K562 (cell line): Measurements from ENCODE around the gene USP38. TPM values are rescaled to one million over a fixed set of nuclear protein-coding genes. Genes with fewer than 3 reads are reported as not detected.

Source experiments
- ATAC-seq: fragments of 200-7000 bp; cut with Tn5 transposase; 3 replicates; pipeline ENCODE4 v1.9.1; 2020; ENCODE audit warnings: moderate library complexity
- BruUV-seq: library from RNA; stranded (reverse); fragments of 400-500 nt; replicated peaks from 2 replicates; lab custom pipeline; 2021; lab: Mats Ljungman, UMichigan
- CTCF ChIA-PET: fragments of 300-600 bp; formaldehyde crosslinking; extraction: SDS; loops from one replicate; lab custom pipeline; 2021; ENCODE audit warnings: low intra/inter-chr PET ratio; lab: Yijun Ruan, JAX
- POLR2A ChIA-PET: fragments of 300-600, 350-650 bp; sonication (Branson Sonifier 250); formaldehyde crosslinking; extraction: SDS; loops from one replicate; lab custom pipeline; 2021; ENCODE audit warnings: antibody characterized with exemption, inconsistent platforms; lab: Yijun Ruan, JAX
- DNase-seq, 4 experiments: peaks; one replicate each; pipeline versions ENCODE4 v3.0.0 to v3.0.0-alpha.2; 2011 to 2018; ENCODE audit warnings: low spot score in 3 of 4, mixed read lengths in 3 of 4; ENCODE audit errors: extremely low read depth in 1 of 4
- FAIRE-seq: peaks from 2 replicates; lab custom pipeline; 2011; peaks lifted over from hg19 to GRCh38; lab: Jason Lieb, UNC
- H2AFZ ChIP-seq: 2 replicates; pipeline ENCODE4 v1.6.0; 2011; ENCODE audit warnings: low read depth, low read length, control low read depth, inconsistent platforms
- H3K27ac ChIP-seq: fragments of 200-600 bp; 3 replicates; pipeline ENCODE4 v1.8.0; 2011; ENCODE audit warnings: low read depth, mild to moderate bottlenecking, control low read depth, inconsistent platforms, low read length, moderate library complexity, mixed read lengths; ENCODE audit errors: extremely low read depth
- H3K27me3 ChIP-seq, 2 experiments: fragments of 300-600 bp in 1 of 2; 2 replicates in 1 of 2; 3 replicates in 1 of 2; pipeline versions ENCODE4 v1.6.0 to v1.8.0; 2011; ENCODE audit warnings: inconsistent platforms in 2 of 2, low read length in 2 of 2, mild to moderate bottlenecking in 1 of 2, mixed read lengths in 1 of 2, moderate library complexity in 1 of 2; ENCODE audit not compliant: control insufficient read depth in 2 of 2, insufficient read depth in 2 of 2
- H3K36me3 ChIP-seq: fragments of 300-600 bp; 3 replicates; pipeline ENCODE4 v1.8.0; 2011; ENCODE audit warnings: mild to moderate bottlenecking, low read length, inconsistent platforms; ENCODE audit not compliant: control insufficient read depth, insufficient read depth
- H3K4me1 ChIP-seq, 2 experiments: fragments of 200-600 bp in 1 of 2; replicated peaks in 1 of 2; 2 replicates in 1 of 2; 3 replicates in 1 of 2; pipeline versions ENCODE4 v1.5.1 to v1.8.0; 2011; ENCODE audit warnings: inconsistent platforms in 2 of 2, low read length in 2 of 2, mild to moderate bottlenecking in 1 of 2, mixed read lengths in 1 of 2, moderate library complexity in 1 of 2; ENCODE audit not compliant: control insufficient read depth in 2 of 2, insufficient read depth in 2 of 2
- H3K4me2 ChIP-seq: 2 replicates; pipeline ENCODE4 v1.6.1; 2011; ENCODE audit warnings: low read length, control low read depth, inconsistent platforms, mixed read lengths; ENCODE audit not compliant: insufficient read depth
- H3K4me3 ChIP-seq: fragments of 200-600 bp; sonication (generic), shearing (Covaris generic); 2 replicates; pipeline ENCODE4 v1.5.1; 2016; ENCODE audit warnings: control low read depth, inconsistent platforms
- H3K79me2 ChIP-seq: fragments of 200-600 bp; 3 replicates; pipeline ENCODE4 v1.8.0; 2011; ENCODE audit warnings: low read length, inconsistent platforms; ENCODE audit not compliant: control insufficient read depth, insufficient read depth
- H3K9ac ChIP-seq, 2 experiments: 2 replicates each; pipeline versions ENCODE4 v1.6.0 to v1.6.1; 2011; ENCODE audit warnings: low read depth in 2 of 2, low read length in 2 of 2, control low read depth in 1 of 2, inconsistent platforms in 1 of 2, mild to moderate bottlenecking in 1 of 2, mixed read lengths in 1 of 2; ENCODE audit not compliant: insufficient read depth in 1 of 2
- H3K9me1 ChIP-seq: one replicate; pipeline ENCODE4 v1.6.0; 2011; ENCODE audit warnings: inconsistent platforms, mild to moderate bottlenecking, low read length, moderate library complexity; ENCODE audit not compliant: control insufficient read depth, insufficient read depth
- H3K9me3 ChIP-seq: replicated peaks from 2 replicates; pipeline ENCODE4 v1.5.1; 2011; ENCODE audit warnings: low read depth, low read length, inconsistent platforms; ENCODE audit not compliant: control insufficient read depth, insufficient read depth
- H4K20me1 ChIP-seq: replicated peaks from 2 replicates; pipeline ENCODE4 v1.6.1; 2011; ENCODE audit warnings: low read length, inconsistent platforms, mixed read lengths; ENCODE audit not compliant: control insufficient read depth, insufficient read depth
- AFF4 ChIP-seq: sonication (generic); formaldehyde crosslinking; IDR thresholded peaks from 2 replicates; pipeline ENCODE4 v1.8.0; 2023; ENCODE audit warnings: mild to moderate bottlenecking, missing genetic modification reagents
- BRF1 ChIP-seq: IDR thresholded peaks from 3 replicates; pipeline ENCODE4 v1.6.1; 2011; ENCODE audit warnings: borderline replicate concordance, mild to moderate bottlenecking; ENCODE audit not compliant: insufficient read length; ENCODE audit errors: extremely low read depth
- CHD4 ChIP-seq: fragments of 200-600 bp; sonication (generic); IDR thresholded peaks from 3 replicates; pipeline ENCODE4 v1.6.1; 2012; ENCODE audit warnings: low read depth, mild to moderate bottlenecking, mixed read lengths, low read length, inconsistent platforms; ENCODE audit not compliant: insufficient read depth, insufficient replicate concordance, poor library complexity, severe bottlenecking
- ERF ChIP-seq: fragments of 450-650 bp; formaldehyde crosslinking; IDR thresholded peaks from 2 replicates; pipeline ENCODE4 v1.4.0; 2020; ENCODE audit warnings: mild to moderate bottlenecking, mixed read lengths
- FOXO4 ChIP-seq: fragments of 450-650 bp; formaldehyde crosslinking; IDR thresholded peaks from 2 replicates; pipeline ENCODE4 v1.4.0; 2020; ENCODE audit warnings: mild to moderate bottlenecking, moderate library complexity
- GABPB1 ChIP-seq: sonication (generic); formaldehyde crosslinking; IDR thresholded peaks from 2 replicates; pipeline ENCODE4 v1.8.0; 2022; ENCODE audit warnings: mild to moderate bottlenecking, missing genetic modification reagents
- HDAC1 ChIP-seq, 2 experiments: fragments of 450-650 bp; IDR thresholded peaks; 2 replicates each; pipeline ENCODE4 v1.6.1; 2016 to 2017; ENCODE audit warnings: inconsistent platforms in 1 of 2, mild to moderate bottlenecking in 1 of 2, moderate library complexity in 1 of 2
- HMG20B ChIP-seq: fragments of 250-450 bp; sonication (Bioruptor Pico); IDR thresholded peaks from 2 replicates; pipeline ENCODE4 v1.5.0; 2021; ENCODE audit warnings: mild to moderate bottlenecking
- POLR2H ChIP-seq: IDR thresholded peaks from 2 replicates; pipeline ENCODE4 v1.6.1; 2016; ENCODE audit warnings: missing genetic modification characterization, low read depth, mild to moderate bottlenecking, control low read depth, missing compliant biosample characterization, moderate library complexity
- PYGO2 ChIP-seq: fragments of 450-650 bp; IDR thresholded peaks from 2 replicates; pipeline ENCODE4 v1.6.1; 2016; ENCODE audit warnings: mild to moderate bottlenecking, missing genetic modification characterization, moderate library complexity, missing compliant biosample characterization
- SUPT5H ChIP-seq: fragments of 450-650 bp; IDR thresholded peaks from 2 replicates; pipeline ENCODE4 v1.6.1; 2016
- XRCC3 ChIP-seq: fragments of 450-650 bp; IDR thresholded peaks from 2 replicates; pipeline ENCODE4 v1.6.1; 2017; ENCODE audit warnings: mild to moderate bottlenecking, moderate library complexity
- ZFP1 ChIP-seq: fragments of 450-650 bp; formaldehyde crosslinking; IDR thresholded peaks from 2 replicates; pipeline ENCODE4 v1.4.0; 2020; ENCODE audit warnings: mild to moderate bottlenecking, mixed read lengths
- ZNF124 ChIP-seq: sonication (generic); formaldehyde crosslinking; IDR thresholded peaks from 2 replicates; pipeline ENCODE4 v1.8.1; 2022; ENCODE audit warnings: missing genetic modification reagents
- ZNF354B ChIP-seq: fragments of 250-450 bp; sonication (Bioruptor Pico); IDR thresholded peaks from 2 replicates; pipeline ENCODE4 v1.4.0; 2020
- WGBS: fragments of 100-300 bp; shearing (Covaris generic); methylation state at CpG from one replicate; pipeline ENCODE4 v1.1.6; 2016; ENCODE audit warnings: low coverage, mixed read lengths; ENCODE audit not compliant: insufficient coverage; ENCODE audit errors: missing lambda C conversion rate; 5-methylcytosine and 5-hydroxymethylcytosine counted together
- in situ Hi-C: fragments of 300-500 bp; cut with MboI; formaldehyde crosslinking; loops from 4 replicates; pipeline ENCODE4 v1.15.0; 2018; ENCODE audit warnings: inconsistent platforms, mixed read lengths
- intact Hi-C: fragments of 100-400 bp; cut with micrococcal nuclease; formaldehyde crosslinking; loops from 2 replicates; pipeline ENCODE4 v1.14.2; 2022
- polyA plus RNA-seq, 8 experiments: library from polyadenylated mRNA; depleted of rRNA in 4 of 8; stranded (reverse) in 5 of 8; unstranded in 3 of 8; fragments of >200 nt; fragmentation: Nextera tagmentation in 2 of 8; fragmentation: Illumina TruSeq in 1 of 8; extraction: Ambion mirVana in 2 of 8; extraction: Trizol in 1 of 8; gene quantifications; 2 replicates each; pipeline versions ENCODE4 v1.2.1 to v1.2.3, GENCODE V29; 2011 to 2014; ENCODE audit warnings: inconsistent platforms in 1 of 8, missing spikeins in 1 of 8
- total RNA-seq, 7 experiments: library from RNA; depleted of rRNA in 6 of 7; stranded (reverse); fragments of >200 nt in 6 of 7; fragmentation: Illumina TruSeq in 2 of 7; extraction: Trizol in 2 of 7; gene quantifications; 2 replicates each; pipeline versions ENCODE4 v1.2.1 to v1.2.3, GENCODE V29; 2011 to 2021; ENCODE audit warnings: low replicate concordance in 1 of 7
- TF ChIP-seq, protein P1 (sequence below): fragments of 450-650 bp; IDR thresholded peaks from 2 replicates; pipeline ENCODE4 v1.6.1; 2018; ENCODE audit not compliant: partially characterized antibody

USP38 gene
- total and polyA plus RNA-seq, 9 of the 15 experiments (the other 6 are each of a cell fraction or from before 2014, with no cell fraction given) = 4.2 to 20.6 (median 11.2) TPM

DNA sequence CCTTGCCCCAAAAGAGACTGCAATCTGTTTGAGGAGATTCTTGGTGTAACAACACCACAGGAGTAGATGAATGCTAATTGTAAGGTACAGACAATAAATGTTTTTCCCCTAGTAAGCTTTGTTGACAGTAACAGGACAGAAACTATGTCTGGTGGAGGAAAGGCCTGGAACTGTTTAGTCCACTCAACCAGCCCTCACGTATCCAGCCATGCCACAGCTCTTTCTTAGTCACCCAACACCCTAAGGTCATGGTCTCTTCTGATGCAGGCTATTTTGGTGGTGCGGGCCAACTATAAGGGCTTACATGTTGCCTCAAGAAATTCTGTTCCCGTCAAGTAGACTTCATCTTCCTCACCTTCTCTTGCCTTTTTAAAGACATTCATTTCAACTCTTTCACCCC, 76.0 kb downstream of the USP38 start:
- Histone ChIP-seq H3K27me3 (no peaks in the 10 kb centered on the region; a peak in 1 of 5 replicates), H3K4me1 (no peaks in the 10 kb centered on the region), H3K36me3 (no peaks in the 10 kb centered on the region), H3K9me3 (no peaks in the 10 kb centered on the region), H4K20me1 (no peaks in the 10 kb centered on the region), H3K27ac (no peak overlapping the region), H3K4me2 (no peak overlapping the region), H3K9ac (no peak overlapping the region), H3K9me1 (no peaks in the 10 kb centered on the region), H2AFZ (no peak overlapping the region), H3K79me2 (no peaks in the 10 kb centered on the region), H3K4me3 (no peak overlapping the region)
- intact Hi-C loops (no loop called here), in situ Hi-C loops (no loop called here)
- ChIA-PET CTCF (no interaction called here), POLR2A (no interaction called here)
- DNase-seq (no peak), ATAC-seq (no peak), FAIRE-seq (no peak)
- no TSS peak for BruUV-seq
- 0% methylated on average over 3 of the region's 3 CpGs for WGBS
- TF ChIP-seq ZNF124 (CRISPR knock-in tag) (no peak), HMG20B (no peak), POLR2H (tag) (no peak), ERF (CRISPR knock-in tag) (no peak), ZNF354B (CRISPR knock-in tag) (no peak), BRF1 (no peak), CHD4 (no peak), AFF4 (CRISPR knock-in tag) (no peak), GABPB1 (no peak), XRCC3 (no peak), HDAC1 (IDR thresholded peaks at IDR 0.05) (no peak), ZFP1 (CRISPR knock-in tag) (no peak), SUPT5H (no peak), PYGO2 (tag) (no peak), FOXO4 (CRISPR knock-in tag) (no peak)
- TF ChIP-seq, protein P1, sequence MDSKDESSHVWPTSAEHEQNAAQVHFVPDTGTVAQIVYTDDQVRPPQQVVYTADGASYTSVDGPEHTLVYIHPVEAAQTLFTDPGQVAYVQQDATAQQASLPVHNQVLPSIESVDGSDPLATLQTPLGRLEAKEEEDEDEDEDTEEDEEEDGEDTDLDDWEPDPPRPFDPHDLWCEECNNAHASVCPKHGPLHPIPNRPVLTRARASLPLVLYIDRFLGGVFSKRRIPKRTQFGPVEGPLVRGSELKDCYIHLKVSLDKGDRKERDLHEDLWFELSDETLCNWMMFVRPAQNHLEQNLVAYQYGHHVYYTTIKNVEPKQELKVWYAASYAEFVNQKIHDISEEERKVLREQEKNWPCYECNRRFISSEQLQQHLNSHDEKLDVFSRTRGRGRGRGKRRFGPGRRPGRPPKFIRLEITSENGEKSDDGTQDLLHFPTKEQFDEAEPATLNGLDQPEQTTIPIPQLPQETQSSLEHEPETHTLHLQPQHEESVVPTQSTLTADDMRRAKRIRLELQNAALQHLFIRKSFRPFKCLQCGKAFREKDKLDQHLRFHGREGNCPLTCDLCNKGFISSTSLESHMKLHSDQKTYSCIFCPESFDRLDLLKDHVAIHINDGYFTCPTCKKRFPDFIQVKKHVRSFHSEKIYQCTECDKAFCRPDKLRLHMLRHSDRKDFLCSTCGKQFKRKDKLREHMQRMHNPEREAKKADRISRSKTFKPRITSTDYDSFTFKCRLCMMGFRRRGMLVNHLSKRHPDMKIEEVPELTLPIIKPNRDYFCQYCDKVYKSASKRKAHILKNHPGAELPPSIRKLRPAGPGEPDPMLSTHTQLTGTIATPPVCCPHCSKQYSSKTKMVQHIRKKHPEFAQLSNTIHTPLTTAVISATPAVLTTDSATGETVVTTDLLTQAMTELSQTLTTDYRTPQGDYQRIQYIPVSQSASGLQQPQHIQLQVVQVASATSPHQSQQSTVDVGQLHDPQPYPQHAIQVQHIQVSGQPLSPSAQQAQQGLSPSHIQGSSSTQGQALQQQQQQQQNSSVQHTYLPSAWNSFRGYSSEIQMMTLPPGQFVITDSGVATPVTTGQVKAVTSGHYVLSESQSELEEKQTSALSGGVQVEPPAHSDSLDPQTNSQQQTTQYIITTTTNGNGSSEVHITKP = no peak
